Fibroblast of lung (primary cell): Measurements from ENCODE around the gene ECE2.

Experiments
- EZH2 ChIP-seq: IDR thresholded peaks from 2 replicates; pipeline ENCODE4 v1.5.1; 2012; ENCODE audit warnings: low read length, control low read depth, mild to moderate bottlenecking; ENCODE audit errors: missing control alignments
- TF ChIP-seq, protein P1 (sequence below), 2 donors: IDR thresholded peaks in 1 of 2; conservative IDR thresholded peaks in 1 of 2; 1 replicate in 1 of 2; 2 replicates in 1 of 2; pipeline ENCODE4 v1.5.1; 2011 to 2012; ENCODE audit warnings: low read length in 2 of 2, control low read depth in 1 of 2, inconsistent platforms in 1 of 2, low read depth in 1 of 2, mild to moderate bottlenecking in 1 of 2

- TF ChIP-seq, protein P1, sequence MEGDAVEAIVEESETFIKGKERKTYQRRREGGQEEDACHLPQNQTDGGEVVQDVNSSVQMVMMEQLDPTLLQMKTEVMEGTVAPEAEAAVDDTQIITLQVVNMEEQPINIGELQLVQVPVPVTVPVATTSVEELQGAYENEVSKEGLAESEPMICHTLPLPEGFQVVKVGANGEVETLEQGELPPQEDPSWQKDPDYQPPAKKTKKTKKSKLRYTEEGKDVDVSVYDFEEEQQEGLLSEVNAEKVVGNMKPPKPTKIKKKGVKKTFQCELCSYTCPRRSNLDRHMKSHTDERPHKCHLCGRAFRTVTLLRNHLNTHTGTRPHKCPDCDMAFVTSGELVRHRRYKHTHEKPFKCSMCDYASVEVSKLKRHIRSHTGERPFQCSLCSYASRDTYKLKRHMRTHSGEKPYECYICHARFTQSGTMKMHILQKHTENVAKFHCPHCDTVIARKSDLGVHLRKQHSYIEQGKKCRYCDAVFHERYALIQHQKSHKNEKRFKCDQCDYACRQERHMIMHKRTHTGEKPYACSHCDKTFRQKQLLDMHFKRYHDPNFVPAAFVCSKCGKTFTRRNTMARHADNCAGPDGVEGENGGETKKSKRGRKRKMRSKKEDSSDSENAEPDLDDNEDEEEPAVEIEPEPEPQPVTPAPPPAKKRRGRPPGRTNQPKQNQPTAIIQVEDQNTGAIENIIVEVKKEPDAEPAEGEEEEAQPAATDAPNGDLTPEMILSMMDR (conservative IDR thresholded peaks at IDR 0.05 in 1 of 2, IDR thresholded peaks at IDR 0.05 in 1 of 2; ENCODE audit: low read depth in 1 of 2, low read length in 2 of 2): no peak
- no peak for TF ChIP-seq EZH2
These were observed 27.1 kb upstream of the ECE2 start, which contains the start of gene ALG3 for GRCh38 chr3:184248454-184249411.
